Astrocyte of the spinal cord (primary cell): ENCODE measurements around the gene GNMT.

Experiments
- DNase-seq: peaks from one replicate; pipeline ENCODE4 v3.0.0; 2011; ENCODE audit warnings: low read depth, low spot score
- H3K4me3 ChIP-seq: 2 replicates; pipeline ENCODE4 v1.5.1; 2011; ENCODE audit warnings: low read depth, mild to moderate bottlenecking, low read length, moderate library complexity
- in situ Hi-C: cut with HindIII; loops from 2 replicates; pipeline ENCODE4 v1.10.0; 2017; ENCODE audit warnings: low sequenced_read_pairs
- TF ChIP-seq, protein P1 (sequence below): IDR thresholded peaks from 2 replicates; pipeline ENCODE4 v1.5.1; 2012; ENCODE audit warnings: low read depth, mild to moderate bottlenecking, low read length, inconsistent platforms

GNMT gene

GRCh38 chr6:42923666-42924065, 36.9 kb upstream of the GNMT start:
- TF ChIP-seq, protein P1, sequence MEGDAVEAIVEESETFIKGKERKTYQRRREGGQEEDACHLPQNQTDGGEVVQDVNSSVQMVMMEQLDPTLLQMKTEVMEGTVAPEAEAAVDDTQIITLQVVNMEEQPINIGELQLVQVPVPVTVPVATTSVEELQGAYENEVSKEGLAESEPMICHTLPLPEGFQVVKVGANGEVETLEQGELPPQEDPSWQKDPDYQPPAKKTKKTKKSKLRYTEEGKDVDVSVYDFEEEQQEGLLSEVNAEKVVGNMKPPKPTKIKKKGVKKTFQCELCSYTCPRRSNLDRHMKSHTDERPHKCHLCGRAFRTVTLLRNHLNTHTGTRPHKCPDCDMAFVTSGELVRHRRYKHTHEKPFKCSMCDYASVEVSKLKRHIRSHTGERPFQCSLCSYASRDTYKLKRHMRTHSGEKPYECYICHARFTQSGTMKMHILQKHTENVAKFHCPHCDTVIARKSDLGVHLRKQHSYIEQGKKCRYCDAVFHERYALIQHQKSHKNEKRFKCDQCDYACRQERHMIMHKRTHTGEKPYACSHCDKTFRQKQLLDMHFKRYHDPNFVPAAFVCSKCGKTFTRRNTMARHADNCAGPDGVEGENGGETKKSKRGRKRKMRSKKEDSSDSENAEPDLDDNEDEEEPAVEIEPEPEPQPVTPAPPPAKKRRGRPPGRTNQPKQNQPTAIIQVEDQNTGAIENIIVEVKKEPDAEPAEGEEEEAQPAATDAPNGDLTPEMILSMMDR, result no peak
- no peak for DNase-seq
- in situ Hi-C loops, result no loop called here
- H3K4me3 ChIP-seq, result no peak overlapping the region

DNA sequence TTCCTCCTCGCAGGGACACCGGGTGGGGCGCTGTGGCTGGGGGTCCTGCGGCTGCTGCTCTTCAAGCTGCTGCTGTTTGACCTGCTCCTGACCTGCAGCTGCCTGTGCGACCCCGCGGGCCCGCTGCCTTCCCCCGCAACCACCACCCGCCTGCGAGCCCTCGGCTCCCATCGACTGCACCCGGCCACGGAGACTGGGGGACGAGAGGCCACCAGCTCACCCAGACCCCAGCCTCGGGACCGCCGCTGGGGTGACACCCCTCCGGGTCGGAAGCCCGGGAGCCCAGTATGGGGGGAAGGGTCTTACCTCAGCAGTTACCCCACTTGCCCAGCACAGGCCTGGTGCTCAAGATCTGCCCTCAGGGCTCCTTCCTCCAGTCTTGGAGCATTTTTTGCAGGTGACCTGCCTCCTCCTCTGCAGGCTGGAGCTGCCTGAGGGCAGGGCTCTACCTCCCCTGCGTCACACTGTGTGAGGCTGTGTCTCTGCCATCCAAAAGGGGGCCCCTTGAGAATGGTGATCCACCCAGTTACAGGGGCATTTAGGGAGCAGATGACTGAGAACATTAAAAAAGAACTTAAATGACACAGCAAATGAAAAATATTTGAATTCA, 35.2 kb upstream of the GNMT start:
- TF ChIP-seq, protein P1, result no peak
- in situ Hi-C loops, result no loop called here
- DNase-seq, result no peak
- no peak overlapping the region for H3K4me3 ChIP-seq

- in situ Hi-C loops, result no loop called here
- peak within 1 kb of the TSS; percentile 65 for H3K4me3 ChIP-seq
- TF ChIP-seq, protein P1, result no peak
- peak; percentile 98 for DNase-seq
Measured at GRCh38 chr6:42928986-42929820, 31.4 kb upstream of the GNMT start, which contains the start of gene CNPY3. CNPY3 (plus strand) TSS chr6:42929480; CDS start chr6:42929571, 91 bp downstream.

GRCh38 chr6:42929821-42930360, 30.7 kb upstream of the GNMT start:
- DNase-seq, result peak; percentile 70
- peak overlapping the region; percentile 65 for H3K4me3 ChIP-seq
- TF ChIP-seq, protein P1, result no peak
- in situ Hi-C loops, result no loop called here

DNA sequence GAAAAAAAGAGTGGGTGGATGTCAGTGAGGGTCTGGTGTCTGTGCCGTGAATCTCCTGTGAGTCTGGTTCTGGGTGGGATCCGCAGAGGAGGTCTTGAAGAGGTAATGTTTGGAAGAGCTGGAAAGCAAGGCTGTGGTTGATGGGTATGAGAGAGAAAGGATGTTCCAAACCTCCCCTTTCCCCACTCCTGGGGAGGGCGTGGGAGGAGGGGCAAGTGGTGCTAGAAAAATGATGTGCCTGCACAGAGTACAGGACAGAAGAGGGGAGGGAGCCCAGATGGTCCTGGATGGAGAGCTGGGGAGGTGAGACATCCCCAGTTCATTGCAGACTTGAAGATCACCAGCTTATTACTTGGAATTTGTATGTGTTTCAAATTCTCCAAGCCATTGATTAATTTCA, 28.1 kb upstream of the GNMT start:
- no peak overlapping the region for H3K4me3 ChIP-seq
- in situ Hi-C loops, result no loop called here

GRCh38 chr6:42933205-42933604, 27.3 kb upstream of the GNMT start:
- in situ Hi-C loops, result no loop called here
- H3K4me3 ChIP-seq, result no peak overlapping the region
- TF ChIP-seq, protein P1, result no peak
- DNase-seq, result no peak

More for the DNA sequence above, 28.1 kb upstream of the GNMT start:
- TF ChIP-seq, protein P1, result no peak
- DNase-seq, result no peak
